Measurements from ENCODE around the gene GPR148.

DNA sequence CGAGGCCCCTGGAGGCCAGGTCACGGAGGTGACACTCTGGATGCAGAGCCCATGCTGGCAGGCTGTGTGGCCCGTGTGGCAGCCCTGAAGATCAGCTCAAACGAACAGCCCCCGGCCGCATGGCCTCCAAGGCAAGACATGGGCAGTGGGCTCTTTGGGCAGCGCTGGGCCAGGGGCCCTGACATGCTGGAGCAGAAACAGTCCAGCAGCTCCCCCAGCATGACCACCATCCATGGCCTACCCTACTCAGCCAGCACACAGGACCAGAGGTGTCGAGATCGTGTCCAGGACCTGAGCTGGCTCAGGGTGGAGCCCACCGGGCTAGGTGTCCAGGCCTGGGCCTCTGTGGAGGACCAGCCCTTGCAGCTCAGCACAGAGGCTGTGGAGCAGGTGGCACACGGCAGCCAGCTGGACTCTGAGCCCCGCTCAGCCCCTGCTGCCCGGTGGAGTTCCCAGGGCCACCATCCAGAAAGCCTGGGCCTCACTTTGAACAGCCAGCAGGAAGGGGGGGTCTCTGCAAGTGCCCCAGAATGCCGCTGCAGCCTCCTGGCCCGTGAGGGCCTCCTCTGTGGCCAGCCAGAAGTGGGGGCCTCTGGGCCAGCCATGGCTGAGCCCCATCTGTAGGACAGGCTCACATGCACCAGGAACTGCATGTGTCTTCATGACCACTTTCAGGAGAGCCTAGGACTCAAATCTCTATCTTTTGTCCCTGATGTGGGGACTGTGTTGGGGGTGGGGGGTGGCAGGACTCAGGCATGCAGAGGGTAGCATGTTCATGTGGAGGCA is 35.4 kb downstream of the GPR148 start:
- TF ChIP-seq CTCF (conservative IDR thresholded peaks at IDR 0.05; ENCODE audit: low read length) (no peak), EZH2phosphoT487 (IDR thresholded peaks at IDR 0.05; ENCODE audit: borderline replicate concordance) (no peak)

Measured in Loucy (cell line).